Stomach (tissue), 9 donors: Measurements from ENCODE around the gene NR5A2. TPM values are rescaled to one million over a fixed set of nuclear protein-coding genes. Genes with fewer than 3 reads are reported as not detected.
A peak's percentile ranks its signal among the peaks of the same experiment; 100 is the strongest.

Source experiments
- DNase-seq, 2 donors: peaks; one replicate each; pipeline versions ENCODE4 v3.0.0 to v3.0.0-alpha.2; 2013 to 2019
- H3K27ac ChIP-seq, 5 donors: fragments of 200-600 bp in 4 of 5; sonication (generic) in 4 of 5; one replicate each; pipeline ENCODE4 v1.5.1; 2013 to 2019; ENCODE audit warnings: mild to moderate bottlenecking in 1 of 5, moderate library complexity in 1 of 5
- H3K27me3 ChIP-seq, 3 donors: fragments of 200-600 bp; sonication (generic); one replicate each; pipeline ENCODE4 v1.5.1; 2017 to 2019; ENCODE audit warnings: mixed run types in 1 of 3
- H3K36me3 ChIP-seq, 4 donors: fragments of 200-600 bp; sonication (generic); 1 replicate in 3 of 4; 2 replicates in 1 of 4; pipeline ENCODE4 v1.5.1; 2016 to 2019
- H3K4me1 ChIP-seq, 4 donors: fragments of 200-600 bp; sonication (generic); one replicate each; pipeline ENCODE4 v1.5.1; 2016 to 2019
- H3K4me3 ChIP-seq, 4 donors: fragments of 200-600 bp; sonication (generic) in 3 of 4; one replicate each; pipeline ENCODE4 v1.5.1; 2016 to 2019; ENCODE audit warnings: mild to moderate bottlenecking in 1 of 4
- H3K9me3 ChIP-seq, 4 donors: fragments of 200-600 bp; sonication (generic); one replicate each; pipeline ENCODE4 v1.5.1; 2016 to 2019
- EP300 ChIP-seq: sonication (generic); formaldehyde crosslinking; IDR thresholded peaks from one replicate; pipeline ENCODE4 v1.6.1; 2017; ENCODE audit warnings: antibody characterized with exemption
- POLR2A ChIP-seq, 4 donors: fragments of 450-650 bp; IDR thresholded peaks; one replicate each; pipeline ENCODE4 v1.6.1; 2016; ENCODE audit warnings: antibody characterized with exemption in 4 of 4, control low read depth in 2 of 4, mild to moderate bottlenecking in 1 of 4, moderate library complexity in 1 of 4
- POLR2AphosphoS5 ChIP-seq, 3 donors: sonication (generic); formaldehyde crosslinking; IDR thresholded peaks; one replicate each; pipeline ENCODE4 v1.6.1; 2016; ENCODE audit warnings: antibody characterized with exemption in 3 of 3
- WGBS, 5 donors: extraction: QIAGEN DNeasy Blood & Tissue Kit in 3 of 5; methylation state at CpG; one replicate each; pipeline versions ENCODE4 v1.1.5 to v1.1.7; 2013 to 2018; 5-methylcytosine and 5-hydroxymethylcytosine counted together
- intact Hi-C: fragments of 100-400 bp; cut with DNase I; formaldehyde crosslinking; loops from one replicate; pipeline ENCODE4 v1.15.1; 2023; ENCODE audit warnings: low total_unique reads
- polyA plus RNA-seq, 3 donors: library from polyadenylated mRNA; stranded (reverse); fragments of 200-250 nt; gene quantifications; one replicate each; pipeline ENCODE4 v1.2.3, GENCODE V29; 2013
- total RNA-seq, 5 donors: library from RNA; depleted of rRNA; stranded (reverse); fragments of >200 nt; gene quantifications; one replicate each; pipeline versions ENCODE4 v1.1.0 to v1.2.3, GENCODE V29; 2014 to 2016
- TF ChIP-seq, protein P1 (sequence below), 7 experiments: fragments of 450-650 bp in 4 of 7; fragments of 200-600 bp in 3 of 7; sonication (generic) in 3 of 7; IDR thresholded peaks; one replicate each; pipeline ENCODE4 v1.5.1; 2016 to 2019; ENCODE audit warnings: antibody characterized with exemption in 7 of 7, control low read depth in 2 of 7, mild to moderate bottlenecking in 1 of 7
- donor health status: healthy with polysubstance abuse.
- donor health status: Bipolar disorder and iron deficiency.
- donor health status: healthy.

NR5A2 gene
- total and polyA plus RNA-seq, 8 donors: 0.33 to 227 (median 0.46) TPM; not detected in 1

DNA sequence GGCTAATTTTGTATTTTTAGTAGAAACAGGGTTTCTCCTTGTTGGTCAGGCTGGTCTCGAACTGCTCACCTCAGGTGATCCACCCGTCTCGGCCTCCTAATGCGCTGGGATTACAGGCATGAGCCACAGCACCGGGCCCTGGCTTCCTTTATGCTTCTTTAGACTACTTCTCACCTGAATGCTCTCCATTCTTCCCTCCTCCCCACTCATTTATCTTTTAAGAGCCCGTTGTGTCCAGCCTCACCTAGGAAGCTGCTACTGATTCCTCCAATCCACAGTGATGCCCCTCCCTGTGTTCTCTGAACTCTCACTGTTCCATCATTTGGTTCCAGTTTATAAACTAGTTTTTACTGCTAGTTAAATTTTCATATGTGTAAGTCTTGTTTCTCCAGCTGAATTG is 44.9 kb upstream of the NR5A2 start:
- Histone ChIP-seq H3K9me3 (no peaks in the 10 kb centered on the region), H3K36me3 (no peaks in the 10 kb centered on the region), H3K27me3 (no peaks in the 10 kb centered on the region), H3K4me1 (no peaks in the 10 kb centered on the region), H3K4me3 (no peak overlapping the region), H3K27ac (no peak overlapping the region)
- 87 to 91% (median 88%) methylated on average over 6 of the region's 6 CpGs for WGBS, 5 donors
- intact Hi-C loops: no loop called here
- no peak for DNase-seq
- TF ChIP-seq EP300 (no peak), POLR2A (IDR thresholded peaks at IDR 0.05) (no peak), POLR2AphosphoS5 (IDR thresholded peaks at IDR 0.05) (no peak)
- TF ChIP-seq, protein P1, sequence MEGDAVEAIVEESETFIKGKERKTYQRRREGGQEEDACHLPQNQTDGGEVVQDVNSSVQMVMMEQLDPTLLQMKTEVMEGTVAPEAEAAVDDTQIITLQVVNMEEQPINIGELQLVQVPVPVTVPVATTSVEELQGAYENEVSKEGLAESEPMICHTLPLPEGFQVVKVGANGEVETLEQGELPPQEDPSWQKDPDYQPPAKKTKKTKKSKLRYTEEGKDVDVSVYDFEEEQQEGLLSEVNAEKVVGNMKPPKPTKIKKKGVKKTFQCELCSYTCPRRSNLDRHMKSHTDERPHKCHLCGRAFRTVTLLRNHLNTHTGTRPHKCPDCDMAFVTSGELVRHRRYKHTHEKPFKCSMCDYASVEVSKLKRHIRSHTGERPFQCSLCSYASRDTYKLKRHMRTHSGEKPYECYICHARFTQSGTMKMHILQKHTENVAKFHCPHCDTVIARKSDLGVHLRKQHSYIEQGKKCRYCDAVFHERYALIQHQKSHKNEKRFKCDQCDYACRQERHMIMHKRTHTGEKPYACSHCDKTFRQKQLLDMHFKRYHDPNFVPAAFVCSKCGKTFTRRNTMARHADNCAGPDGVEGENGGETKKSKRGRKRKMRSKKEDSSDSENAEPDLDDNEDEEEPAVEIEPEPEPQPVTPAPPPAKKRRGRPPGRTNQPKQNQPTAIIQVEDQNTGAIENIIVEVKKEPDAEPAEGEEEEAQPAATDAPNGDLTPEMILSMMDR (IDR thresholded peaks at IDR 0.05): no peak

DNA sequence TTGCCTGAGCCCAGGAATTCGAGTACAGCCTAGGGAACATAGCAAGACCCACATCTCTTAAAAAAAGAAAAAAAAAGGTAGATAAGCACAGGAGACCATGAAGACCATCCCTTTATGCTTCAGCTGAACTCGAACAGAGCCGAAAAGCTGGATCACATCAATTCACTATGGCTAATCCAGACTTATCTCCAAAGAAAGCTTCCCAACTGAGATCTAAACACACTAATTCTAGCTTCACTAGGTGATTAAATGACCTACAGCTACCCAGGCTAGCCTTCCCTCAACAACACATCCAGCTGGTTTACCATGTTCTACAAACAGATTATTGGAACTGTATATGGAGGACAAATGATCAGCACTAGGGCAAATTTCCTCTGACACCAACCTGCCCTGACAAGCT is 44.0 kb upstream of the NR5A2 start:
- no peaks in the 10 kb centered on the region for H3K4me1 ChIP-seq
- no peaks in the 10 kb centered on the region for H3K36me3 ChIP-seq
- intact Hi-C loops: no loop called here
- 83 to 90% (median 86%) methylated on average over 3 of the region's 3 CpGs for WGBS, 5 donors
- TF ChIP-seq POLR2A (IDR thresholded peaks at IDR 0.05) (no peak), EP300 (no peak), POLR2AphosphoS5 (IDR thresholded peaks at IDR 0.05) (no peak)
- TF ChIP-seq, protein P1 (IDR thresholded peaks at IDR 0.05): no peak
- H3K27ac ChIP-seq: no peak overlapping the region
- H3K9me3 ChIP-seq: no peaks in the 10 kb centered on the region
- H3K4me3 ChIP-seq: no peak overlapping the region
- H3K27me3 ChIP-seq: no peaks in the 10 kb centered on the region
- no peak for DNase-seq

DNA sequence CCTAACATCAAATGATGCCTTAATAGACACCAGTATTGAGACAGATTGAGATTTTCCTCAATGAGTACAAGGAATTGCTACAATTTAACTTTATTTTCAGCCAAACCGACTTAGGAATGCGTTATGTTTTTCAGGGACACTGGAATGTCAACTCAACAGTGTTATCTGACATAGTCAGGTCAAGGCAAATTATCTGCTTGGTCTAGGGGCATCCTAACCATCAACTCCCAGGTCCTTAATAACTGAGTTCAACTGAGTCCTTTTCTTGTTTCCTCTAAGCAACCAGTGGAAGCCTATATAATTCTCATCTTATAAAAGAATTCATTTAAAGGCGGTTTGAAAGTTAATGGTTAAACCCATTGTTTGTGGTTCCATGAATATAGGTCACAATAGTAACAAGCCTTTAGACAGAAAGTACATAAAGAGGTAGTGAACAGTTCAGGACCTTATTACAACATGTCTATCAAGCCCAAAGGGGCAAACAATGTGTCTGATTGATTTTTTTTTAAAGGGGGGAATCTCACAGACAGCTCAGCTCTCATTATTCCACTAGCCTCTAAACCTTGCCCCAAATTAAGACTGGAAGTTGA is 32.3 kb upstream of the NR5A2 start:
- no peaks in the 10 kb centered on the region for H3K9me3 ChIP-seq
- H3K27me3 ChIP-seq: no peaks in the 10 kb centered on the region
- WGBS, 5 donors: 26 to 42% (median 33%) methylated on average over 3 of the region's 3 CpGs
- DNase-seq: peak in 1 of 2 donors; percentile 37
- TF ChIP-seq EP300: no peak
- TF ChIP-seq, protein P1 (IDR thresholded peaks at IDR 0.05): no peak
- no peak for TF ChIP-seq POLR2AphosphoS5 (IDR thresholded peaks at IDR 0.05)
- TF ChIP-seq POLR2A (IDR thresholded peaks at IDR 0.05): no peak
- H3K27ac ChIP-seq: no peak overlapping the region
- intact Hi-C loops: no loop called here
- no peaks in the 10 kb centered on the region for H3K36me3 ChIP-seq
- H3K4me1 ChIP-seq: no peaks in the 10 kb centered on the region
- no peak overlapping the region for H3K4me3 ChIP-seq

DNA sequence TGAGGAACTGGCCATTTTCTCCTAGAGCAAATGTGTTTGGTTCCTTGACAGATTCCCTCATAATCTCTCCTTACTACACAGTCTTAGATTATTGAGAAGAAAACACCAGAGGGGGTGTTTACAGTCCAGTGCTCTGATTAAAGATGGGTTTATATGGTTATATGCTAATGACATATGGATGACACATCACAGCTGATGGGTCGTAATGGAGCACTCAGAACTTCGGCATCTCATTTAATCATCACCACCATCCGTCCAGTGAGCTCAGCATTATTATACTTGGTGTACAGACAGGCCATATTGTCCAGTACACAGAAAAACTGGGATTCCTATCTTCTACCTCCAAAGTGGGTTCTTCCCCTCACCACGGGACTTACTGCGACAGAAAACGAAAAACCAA is 22.3 kb upstream of the NR5A2 start:
- DNase-seq: no peak
- intact Hi-C loops: no loop called here
- TF ChIP-seq POLR2AphosphoS5 (IDR thresholded peaks at IDR 0.05) (no peak), POLR2A (IDR thresholded peaks at IDR 0.05) (no peak), EP300 (no peak)
- TF ChIP-seq, protein P1 (IDR thresholded peaks at IDR 0.05): no peak
- Histone ChIP-seq H3K27ac (no peak overlapping the region), H3K4me3 (no peak overlapping the region), H3K27me3 (no peaks in the 10 kb centered on the region), H3K36me3 (no peaks in the 10 kb centered on the region), H3K4me1 (no peaks in the 10 kb centered on the region), H3K9me3 (no peaks in the 10 kb centered on the region)
- WGBS, 5 donors: 93 to 97% (median 95%) methylated on average over 6 of the region's 6 CpGs
